HG03521 (cell line): ENCODE measurements around the gene GLYR1.
A peak's percentile ranks its signal among the peaks of the same experiment; 100 is the strongest.

ENCODE experiments used
- ATAC-seq: cut with Tn5 transposase; IDR thresholded peaks from one replicate; pipeline ENCODE4 v1.9.1; 2021; ENCODE audit warnings: mild to moderate bottlenecking, moderate library complexity; ENCODE audit not compliant: unreplicated experiment

Gene GLYR1

DNA sequence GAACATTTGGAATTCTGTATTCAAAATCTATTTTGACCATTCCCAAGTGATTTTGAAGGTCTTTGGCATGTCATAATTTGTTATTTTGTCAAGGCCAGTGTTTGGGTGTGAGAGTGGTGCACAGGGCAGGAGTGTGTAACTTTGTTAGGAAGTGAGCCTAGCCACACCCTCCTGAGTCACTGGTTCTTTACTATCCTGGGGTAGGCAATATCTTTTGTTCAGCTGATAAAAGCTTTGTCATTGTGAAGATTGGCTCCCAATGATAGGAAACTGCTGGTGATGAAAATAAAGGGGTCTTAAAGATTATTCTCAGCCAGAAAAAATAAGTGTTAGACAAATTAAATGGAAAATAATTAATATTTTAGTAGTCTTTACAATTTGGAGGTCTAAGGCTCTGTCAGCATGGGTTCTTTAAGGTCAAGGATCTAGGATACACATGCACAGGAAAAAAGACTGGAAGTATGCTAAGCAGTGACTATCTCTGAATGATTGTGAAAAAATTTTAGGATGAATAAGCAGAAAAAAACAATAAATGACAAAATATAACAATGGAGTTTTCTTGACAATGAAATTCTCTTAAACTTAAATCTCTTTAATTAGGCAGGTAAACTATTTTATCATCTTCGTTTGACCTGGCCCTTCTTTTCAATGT lies 5.3 kb upstream of the GLYR1 start:
- no peak for ATAC-seq

DNA sequence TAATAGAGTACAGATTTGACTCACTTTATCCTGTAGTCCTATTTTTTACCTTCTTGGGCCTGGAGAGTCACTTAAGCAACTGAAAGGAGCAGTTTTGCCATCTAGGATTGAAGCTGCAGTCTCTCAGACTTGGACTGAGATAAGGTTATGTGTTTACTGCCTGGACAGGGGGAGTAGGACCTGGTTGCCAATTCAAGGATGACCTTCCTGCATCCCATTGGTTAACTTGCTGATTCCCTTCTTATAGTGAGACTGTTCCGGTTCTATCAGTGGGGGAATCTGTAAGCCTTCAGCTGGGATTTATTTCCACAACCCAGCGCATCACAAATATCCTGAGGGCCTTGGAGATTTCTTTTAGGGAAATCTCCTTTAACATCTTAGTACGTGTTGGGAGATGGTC lies 3.1 kb upstream of the GLYR1 start:
- no peak for ATAC-seq

DNA sequence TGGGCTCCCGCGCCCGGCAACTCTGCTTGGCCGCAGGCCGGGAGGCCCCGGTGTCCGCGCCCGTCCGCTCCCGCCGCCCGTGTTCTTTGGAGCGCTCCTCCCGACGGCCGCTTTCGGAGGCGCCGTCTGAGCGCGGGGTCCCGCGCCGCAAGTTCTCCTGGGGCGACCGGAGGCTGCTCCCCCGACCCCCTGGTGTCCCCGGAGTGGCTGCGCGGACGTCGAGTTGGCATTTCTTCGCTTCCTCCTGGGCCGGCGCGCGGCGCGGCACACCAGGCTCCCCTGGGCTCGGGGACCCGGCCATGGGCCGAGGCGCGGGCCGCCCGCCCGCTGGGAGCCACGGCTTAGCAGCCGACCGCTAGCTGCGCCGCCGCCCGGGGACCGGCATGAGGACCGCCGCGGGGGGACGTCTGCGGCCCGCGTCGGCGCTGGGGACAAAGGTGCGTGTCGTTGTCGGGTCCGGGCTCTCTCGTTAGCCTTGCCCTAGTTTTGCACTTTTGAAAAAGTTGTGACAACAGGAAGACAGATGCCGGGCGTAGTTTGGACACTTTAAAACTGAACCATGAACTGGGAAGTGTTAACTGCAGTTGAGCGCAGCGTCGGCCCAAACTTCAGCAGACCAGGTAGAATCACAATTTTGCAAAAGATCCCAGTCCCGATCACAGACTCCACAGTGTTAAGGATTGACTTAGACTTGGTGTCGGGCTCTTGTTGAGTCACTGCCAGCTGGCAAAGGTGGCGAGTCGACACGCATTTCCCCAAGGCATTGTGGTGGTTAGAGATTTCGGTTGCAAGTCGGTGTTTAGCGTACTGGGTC lies 893 bp upstream of the GLYR1 start:
- peak; percentile 21 for ATAC-seq

DNA sequence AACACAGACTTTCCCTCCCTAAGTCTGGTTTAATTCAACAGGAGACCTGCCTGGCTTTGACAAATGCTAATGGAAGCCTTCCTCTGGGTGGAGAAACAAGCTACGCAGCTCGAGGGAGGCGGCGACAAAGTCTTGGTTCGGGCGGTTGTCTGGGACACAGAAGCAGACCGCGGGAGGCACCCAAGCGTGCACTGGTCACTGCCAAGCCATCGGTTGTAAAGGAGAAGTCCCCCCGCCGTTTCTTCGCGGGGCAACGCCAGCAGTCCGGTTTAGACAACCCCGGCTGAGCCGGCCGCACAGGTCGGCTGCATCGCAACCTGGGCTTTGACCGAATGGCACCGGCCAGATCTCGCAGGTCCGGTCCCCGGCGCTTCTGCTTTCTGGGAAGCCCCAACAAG lies 586 bp downstream of the GLYR1 start:
- peak; percentile 8 for ATAC-seq

DNA sequence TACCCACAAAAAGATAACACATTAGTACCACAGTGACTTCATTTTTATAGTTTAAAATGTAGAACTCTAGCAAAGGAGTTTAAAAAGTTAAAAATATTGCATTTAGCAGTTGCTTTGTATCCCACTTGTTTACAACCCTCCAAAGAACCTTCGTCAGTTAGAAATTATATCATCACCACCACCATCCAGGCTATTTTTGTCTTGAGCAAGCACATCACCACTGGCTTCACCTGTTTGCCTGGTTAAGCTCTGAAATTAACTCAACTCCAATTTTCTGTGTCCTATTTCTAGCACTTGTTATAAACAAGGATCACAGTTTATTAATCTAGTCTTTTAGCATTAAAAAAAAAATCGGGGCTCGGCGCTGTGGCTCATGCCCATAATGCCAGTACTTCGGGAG lies 6.1 kb downstream of the GLYR1 start:
- no peak for ATAC-seq

DNA sequence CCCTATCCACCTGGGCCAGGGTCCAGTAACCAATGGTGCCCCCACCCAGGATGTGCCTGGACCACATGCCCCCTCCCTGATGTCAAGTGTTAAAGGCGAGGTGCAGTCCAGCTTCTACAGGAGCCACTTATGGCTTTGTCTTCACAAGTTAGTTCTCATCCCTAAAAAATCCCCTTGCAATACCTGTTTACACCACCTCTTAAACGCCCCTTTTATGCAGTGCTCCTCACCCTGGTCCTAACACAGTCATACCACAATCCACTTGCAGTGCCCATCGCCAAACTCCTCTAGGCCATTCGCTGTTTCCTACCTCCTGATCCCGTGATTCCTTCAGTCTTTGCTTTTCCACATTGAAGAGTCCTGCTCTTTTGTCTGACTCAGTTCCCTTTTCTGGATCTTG lies 7.1 kb downstream of the GLYR1 start:
- ATAC-seq: no peak

DNA sequence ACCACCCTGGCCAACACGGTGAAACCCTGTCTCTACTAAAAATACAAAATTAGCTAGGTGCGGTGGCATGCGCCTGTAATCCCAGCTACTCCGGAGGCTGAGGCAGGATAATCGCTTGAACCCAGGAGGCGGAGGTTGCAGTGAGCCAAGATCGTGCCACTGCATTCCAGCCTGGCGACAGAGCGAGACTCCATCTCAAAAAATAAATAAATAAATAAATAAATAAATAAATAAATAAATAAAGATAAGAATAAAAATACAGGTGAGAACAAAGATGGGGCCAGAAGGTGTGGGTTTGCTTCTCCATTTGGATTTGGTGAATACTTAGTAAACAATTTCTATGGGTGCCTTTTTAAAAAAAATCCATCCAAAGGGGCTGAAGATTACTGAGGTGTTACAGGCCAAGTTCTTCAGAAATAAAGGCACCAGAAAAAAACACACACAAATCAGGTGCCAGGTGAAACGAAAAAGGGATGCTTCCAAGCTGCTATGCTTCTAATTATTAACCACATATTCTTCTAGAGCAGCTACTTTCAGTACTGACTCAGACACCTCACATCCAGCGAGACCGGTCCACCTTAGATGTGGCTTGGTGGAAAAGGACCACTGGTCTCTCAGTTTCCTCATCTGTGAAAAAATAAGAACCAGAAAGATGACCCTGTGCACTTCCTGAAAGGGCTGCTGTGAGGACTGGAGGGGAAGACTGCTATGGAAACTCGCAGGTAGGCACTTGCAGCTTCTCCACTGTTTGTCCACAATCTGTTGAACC lies 9.2 kb downstream of the GLYR1 start:
- ATAC-seq: no peak

DNA sequence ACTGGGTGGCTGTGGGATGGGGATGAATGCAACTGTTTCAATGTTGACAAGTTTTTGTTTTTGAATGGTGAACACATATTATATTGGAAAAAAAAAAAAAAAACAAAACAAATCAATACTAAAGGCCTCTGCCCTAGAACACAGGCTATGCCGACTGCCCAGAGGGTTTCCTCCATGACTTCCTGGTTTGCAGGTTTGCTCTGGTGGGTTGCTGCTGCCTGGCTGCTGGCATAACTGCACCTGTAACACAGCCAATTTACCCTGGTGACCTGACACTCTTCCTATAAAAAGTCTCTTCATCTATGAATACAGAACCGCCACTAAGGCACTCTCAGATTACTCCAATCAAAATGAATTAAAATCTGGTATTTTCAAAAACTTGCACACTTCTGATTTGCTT lies 10.4 kb downstream of the GLYR1 start:
- no peak for ATAC-seq

DNA sequence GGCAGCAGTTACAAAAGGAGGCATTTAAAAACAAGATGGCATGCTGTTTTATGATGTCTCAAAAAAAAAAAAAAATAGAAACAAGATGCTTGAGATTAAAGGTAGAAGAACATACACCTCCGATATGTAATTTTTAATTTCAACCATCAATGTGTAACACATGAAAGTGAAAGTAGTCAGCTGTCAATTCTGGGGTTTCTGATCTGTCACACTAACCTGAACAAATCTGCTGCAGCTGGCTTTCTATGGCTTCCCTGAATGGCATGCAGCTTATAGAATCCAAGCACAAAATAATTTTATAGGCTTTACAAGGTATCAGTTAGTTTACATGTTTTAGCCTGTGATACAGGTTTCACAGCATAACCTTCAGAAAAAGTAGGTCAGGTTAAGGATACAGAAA lies 13.5 kb downstream of the GLYR1 start:
- ATAC-seq: no peak

DNA sequence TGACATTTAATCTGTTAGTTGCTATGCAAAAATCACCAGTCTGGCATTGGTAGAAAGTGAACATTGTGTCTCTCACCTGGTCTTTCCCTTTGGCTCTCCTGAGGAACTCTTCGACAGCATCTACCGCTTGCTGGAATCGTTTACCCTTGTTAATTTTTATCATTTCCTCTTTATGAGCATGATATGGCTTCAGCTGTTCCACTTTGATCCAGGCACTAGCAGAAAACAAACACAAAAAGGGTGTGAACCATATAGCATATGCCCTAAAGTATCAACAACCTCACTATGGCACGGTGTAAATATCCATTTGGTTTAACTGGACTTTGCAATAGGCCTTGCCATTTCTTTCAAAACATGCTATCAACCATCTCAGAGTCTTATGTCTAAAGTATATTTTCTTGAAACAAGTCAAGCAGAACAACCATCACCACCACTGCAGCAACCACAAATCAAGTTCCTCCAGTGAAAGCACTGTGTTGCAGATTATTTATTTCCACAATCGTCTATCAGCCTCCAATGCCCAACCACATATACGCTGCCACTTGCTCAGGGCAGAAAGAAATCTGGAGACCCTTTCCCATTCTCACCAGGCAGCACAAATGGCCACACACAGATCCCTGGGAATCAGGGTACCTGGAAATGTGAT lies 14.3 kb downstream of the GLYR1 start:
- no peak for ATAC-seq

DNA sequence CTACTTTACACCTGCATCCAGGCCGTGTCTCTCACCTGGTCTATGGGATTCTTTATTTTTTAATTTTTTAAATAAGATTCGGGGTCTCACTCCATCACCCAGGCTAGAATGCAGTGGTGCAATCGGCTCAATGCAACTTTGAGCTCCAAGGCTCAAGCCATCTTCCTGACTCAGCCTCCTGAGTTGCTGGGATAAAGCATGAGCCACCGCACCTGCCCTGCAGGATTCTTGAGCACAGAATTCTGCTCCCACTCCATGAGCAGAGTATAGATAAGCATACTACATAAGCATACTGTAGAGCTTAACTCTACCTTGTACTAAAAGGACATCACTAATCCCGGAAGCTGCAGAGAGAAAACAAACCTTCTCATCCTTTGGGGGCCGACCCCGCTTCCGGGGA lies 15.5 kb downstream of the GLYR1 start:
- ATAC-seq: no peak

DNA sequence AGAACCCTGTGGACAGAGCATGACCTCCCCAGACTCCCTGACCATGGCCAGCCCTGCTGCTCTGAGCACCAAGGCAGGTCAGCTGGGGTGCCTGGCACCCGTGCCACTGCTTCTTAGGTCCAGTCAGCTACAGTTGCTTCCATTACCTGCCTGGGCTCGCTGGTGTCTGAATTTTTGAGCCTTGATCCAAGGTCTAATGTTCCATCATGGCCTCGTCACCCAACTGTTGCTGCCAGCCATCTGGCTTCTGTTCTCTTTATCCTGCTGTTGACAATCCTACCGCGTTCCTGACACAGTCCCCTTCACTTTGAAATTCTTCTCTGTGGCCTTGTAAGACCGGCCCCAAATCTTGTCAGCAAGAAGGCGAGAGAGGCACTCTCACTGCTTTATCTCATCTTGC lies 16.7 kb downstream of the GLYR1 start:
- ATAC-seq: no peak

DNA sequence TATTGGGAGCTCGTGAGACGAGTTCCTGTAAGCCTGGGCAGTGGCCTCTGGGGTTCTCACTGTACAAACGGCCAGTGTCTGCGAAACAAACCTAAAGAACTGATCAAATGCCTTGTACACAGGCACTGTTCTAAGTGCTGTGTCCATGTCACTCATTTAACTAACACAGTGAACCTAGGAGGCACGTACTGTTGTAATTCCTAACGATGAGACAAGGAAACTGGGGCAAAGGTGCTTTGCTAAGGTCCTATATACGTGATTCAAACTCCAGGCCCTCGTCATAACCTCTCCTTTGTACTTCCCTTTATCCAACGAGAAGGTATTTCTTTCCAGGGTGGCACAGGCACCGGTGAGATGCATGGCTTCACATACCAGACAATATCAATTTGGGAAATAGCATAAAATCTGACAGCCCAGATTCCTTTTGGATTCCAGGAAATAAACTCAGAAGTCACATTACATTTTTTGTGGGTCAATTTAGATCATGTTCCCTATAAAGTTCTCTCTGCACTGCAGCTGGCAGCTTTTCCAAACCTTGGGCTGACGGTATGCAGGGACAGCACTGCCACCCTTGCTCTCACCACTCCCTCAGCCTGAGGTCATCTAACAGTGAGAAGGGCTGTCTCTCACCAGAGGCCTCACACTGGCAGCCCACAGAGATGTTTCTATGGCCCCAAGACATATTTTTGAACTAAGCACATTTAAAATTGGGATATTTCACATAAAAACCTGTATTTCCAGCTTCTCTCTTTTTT lies 18.3 kb downstream of the GLYR1 start:
- no peak for ATAC-seq

DNA sequence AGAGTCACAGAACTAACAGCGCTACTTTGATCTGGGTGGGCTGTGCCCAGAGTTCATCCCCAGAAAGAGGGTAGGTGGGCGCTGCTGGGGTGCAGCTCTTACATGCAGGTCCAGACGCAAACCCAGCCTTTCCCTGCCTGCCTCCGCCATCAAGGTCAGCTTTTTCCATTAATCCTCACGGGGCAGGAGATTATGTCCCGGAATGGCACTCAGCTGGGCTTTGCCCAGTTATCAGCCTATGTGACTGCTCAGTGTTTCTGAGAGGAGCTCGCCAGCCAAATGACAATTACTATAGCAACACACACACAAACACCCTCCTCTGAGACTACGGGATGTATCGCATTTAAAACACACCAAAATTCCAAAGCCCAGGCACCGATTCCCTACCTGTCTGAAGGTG lies 20.1 kb downstream of the GLYR1 start:
- no peak for ATAC-seq

DNA sequence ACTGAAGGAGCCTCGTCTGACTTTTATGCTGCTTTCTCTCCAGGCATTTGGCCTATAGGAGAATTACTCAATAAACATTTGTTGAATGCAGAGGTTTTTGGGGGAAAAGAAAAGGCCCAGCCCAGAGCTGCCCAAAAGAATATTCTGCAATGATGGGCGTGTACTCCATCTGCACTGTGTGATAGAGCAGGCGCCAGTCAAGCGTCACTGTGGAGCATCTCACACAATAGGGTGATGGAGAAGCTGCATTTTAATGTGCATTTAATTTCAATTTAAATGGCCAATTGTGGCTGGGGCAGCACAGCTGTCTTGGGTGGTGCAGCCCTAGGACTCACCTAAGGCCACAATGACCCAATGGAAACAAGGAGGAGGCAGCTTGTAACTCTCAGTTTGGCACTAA lies 20.6 kb downstream of the GLYR1 start:
- no peak for ATAC-seq

DNA sequence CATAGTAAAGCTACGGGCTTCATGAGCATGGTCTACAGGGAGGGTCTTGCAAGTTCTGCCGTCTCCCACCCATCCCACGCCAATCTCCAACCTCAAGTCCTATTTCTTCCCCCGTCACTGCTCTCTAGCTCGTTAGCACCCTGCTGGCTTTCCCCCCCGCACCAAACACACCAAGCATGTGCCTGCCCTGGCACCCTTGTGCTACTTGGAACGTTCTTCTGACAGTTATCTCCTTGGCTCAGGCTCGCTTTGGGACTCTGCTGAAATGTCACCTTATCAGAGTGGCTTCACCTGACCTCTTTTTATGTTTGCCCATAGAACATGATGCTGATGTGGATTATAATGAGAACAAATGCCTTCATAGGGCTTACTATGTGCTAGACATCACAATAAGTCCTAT lies 21.9 kb downstream of the GLYR1 start:
- no peak for ATAC-seq

DNA sequence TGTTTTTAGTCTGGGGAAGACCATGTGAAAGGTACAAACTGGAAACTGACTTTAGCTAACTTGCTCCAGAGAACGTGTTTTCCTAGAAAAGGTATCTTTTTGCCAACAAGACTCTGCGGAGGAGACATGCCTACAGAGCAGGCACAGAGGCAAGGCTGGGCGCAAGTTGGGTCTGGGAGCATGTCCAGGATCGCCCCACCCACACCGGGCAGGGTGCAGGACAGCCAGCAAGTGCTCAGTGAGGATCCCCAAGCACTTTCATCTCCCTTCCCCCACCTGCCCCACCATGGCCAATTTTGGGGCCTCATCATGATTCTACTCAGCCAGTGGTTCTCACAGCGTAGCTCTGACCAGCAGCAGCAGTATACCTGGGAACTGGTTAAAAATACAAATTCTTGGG lies 26.4 kb downstream of the GLYR1 start:
- ATAC-seq: no peak

DNA sequence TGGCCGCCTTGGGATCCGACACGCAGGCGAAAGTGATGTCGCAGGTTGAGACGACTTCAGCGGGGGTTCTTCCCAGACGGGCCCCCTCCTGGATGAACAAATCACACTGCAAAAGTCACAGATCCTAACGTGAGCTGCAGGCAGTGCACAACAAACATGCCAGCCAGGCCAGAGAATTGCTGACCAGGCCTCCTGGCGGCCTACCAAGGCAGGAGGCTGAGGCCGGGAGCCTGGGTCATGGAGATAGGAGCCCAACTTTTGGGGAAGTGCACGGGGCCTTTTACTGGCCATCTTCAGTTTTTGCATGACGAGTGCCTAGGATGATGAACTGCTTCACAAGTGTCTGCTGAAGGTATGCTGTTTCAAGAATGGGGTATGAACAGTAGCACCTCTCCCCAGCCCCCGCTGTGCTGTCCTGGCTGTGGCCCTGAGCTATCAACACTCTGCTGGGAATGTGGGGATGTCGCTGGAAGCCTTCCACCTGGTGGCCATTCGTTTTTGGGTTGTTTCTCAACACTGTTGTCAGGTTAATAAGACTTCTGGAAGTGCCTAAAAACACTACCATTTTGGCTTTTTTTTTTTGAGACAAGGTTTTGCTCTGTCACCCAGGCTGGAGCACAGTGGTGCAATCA lies 32.4 kb downstream of the GLYR1 start:
- no peak for ATAC-seq

DNA sequence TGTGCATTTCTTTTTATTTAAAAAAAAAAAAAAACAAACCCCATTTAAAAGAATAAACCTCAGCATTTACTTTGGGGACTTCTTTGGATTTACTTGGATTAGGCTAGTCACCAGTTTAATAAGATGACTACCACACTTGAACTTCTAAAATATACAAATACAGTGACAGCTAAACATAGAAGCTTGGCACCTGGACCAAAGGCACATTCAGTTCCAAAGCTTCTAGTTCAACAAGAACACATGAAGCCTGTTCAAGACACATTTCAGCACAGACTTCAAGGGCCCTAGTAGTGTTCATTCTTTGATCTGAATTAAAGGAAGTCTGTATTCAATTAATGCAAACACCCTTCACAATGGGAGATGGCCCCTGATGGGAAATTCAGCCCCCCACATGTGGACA lies 33.0 kb downstream of the GLYR1 start:
- ATAC-seq: no peak

DNA sequence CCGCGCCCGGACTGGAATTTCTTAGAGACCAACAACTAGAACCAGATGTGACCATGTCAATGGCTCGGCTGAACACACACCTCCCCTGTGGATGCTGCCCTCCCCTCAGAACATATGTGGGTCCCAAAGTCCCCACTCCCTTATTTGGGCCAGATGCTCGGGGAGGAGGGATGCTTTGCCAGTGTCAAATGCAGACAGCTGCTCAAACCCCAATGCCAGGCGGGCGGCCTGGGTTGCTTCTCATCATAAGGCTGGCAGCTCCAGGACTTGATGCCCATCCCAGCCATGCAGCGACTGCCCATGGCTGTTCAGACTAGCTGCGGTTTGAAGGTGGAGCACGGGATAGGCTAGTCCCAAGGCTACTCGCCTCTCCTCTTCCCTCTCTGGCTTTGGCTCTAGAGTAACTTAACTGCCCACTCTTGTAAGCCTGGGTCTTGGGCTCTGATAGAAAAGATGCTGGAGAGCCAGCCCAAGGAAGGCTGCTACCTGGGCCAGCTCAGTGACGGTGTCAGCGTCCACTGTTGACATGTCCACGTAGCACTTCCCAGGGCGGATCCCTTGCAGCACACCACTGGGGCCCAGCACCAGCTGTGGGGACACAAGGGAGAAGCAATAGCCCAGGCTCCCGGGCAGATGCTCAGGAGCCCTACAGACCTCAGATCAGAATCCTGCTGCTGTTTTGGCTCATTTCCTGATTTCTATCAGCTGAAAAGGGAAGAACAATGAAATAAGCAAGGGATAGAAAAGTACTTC lies 33.7 kb downstream of the GLYR1 start:
- ATAC-seq: no peak
